Liver (tissue), 9 donors: ENCODE data around the gene DCAF5. TPM values are rescaled to one million over a fixed set of nuclear protein-coding genes. Genes with fewer than 3 reads are reported as not detected.

ENCODE experiments used
- DNase-seq: peaks from one replicate; pipeline ENCODE4 v3.0.0-alpha.2; 2017; ENCODE audit warnings: low spot score
- H3K27ac ChIP-seq, 2 donors: one replicate each; pipeline ENCODE4 v1.7.0; 2013; ENCODE audit warnings: inconsistent platforms in 2 of 2, low read length in 2 of 2, control low read depth in 1 of 2, low read depth in 1 of 2, mild to moderate bottlenecking in 1 of 2
- H3K27me3 ChIP-seq, 4 donors: one replicate each; pipeline versions ENCODE4 v1.6.1 to v1.7.0; 2013; ENCODE audit warnings: low read length in 3 of 4, inconsistent platforms in 1 of 4, mild to moderate bottlenecking in 1 of 4, moderate library complexity in 1 of 4; ENCODE audit not compliant: control insufficient read depth in 4 of 4, insufficient read depth in 4 of 4
- H3K36me3 ChIP-seq, 4 donors: one replicate each; pipeline versions ENCODE4 v1.6.1 to v1.7.0; 2013; ENCODE audit warnings: low read length in 3 of 4, mild to moderate bottlenecking in 3 of 4, low read depth in 1 of 4, moderate library complexity in 1 of 4; ENCODE audit not compliant: control insufficient read depth in 4 of 4, insufficient read depth in 3 of 4
- H3K4me1 ChIP-seq, 4 donors: one replicate each; pipeline versions ENCODE4 v1.6.1 to v1.7.0; 2013; ENCODE audit warnings: low read length in 3 of 4, mild to moderate bottlenecking in 3 of 4, moderate library complexity in 1 of 4; ENCODE audit not compliant: control insufficient read depth in 4 of 4, insufficient read depth in 4 of 4
- H3K4me3 ChIP-seq, 3 donors: one replicate each; pipeline versions ENCODE4 v1.6.1 to v1.7.0; 2013; ENCODE audit warnings: low read length in 3 of 3, control low read depth in 1 of 3, low read depth in 1 of 3, mild to moderate bottlenecking in 1 of 3
- H3K9ac ChIP-seq, 2 donors: one replicate each; pipeline ENCODE4 v1.7.0; 2013; ENCODE audit warnings: low read length in 2 of 2, mild to moderate bottlenecking in 2 of 2, moderate library complexity in 2 of 2, control low read depth in 1 of 2, low read depth in 1 of 2
- H3K9me3 ChIP-seq, 4 donors: one replicate each; pipeline versions ENCODE4 v1.6.1 to v1.7.0; 2013; ENCODE audit warnings: low read length in 3 of 4; ENCODE audit not compliant: control insufficient read depth in 4 of 4
- ATF3 ChIP-seq: IDR thresholded peaks from 2 replicates; pipeline ENCODE4 v1.6.1; 2016; ENCODE audit warnings: antibody characterized with exemption
- CTCF ChIP-seq: fragments of 150-350 bp; IDR thresholded peaks from 2 replicates; pipeline ENCODE4 v1.5.1; 2017; ENCODE audit warnings: improper control_type of control experiment, low read depth, low read length; ENCODE audit not compliant: missing input control
- EGR1 ChIP-seq, 2 donors: IDR thresholded peaks; 2 replicates each; pipeline ENCODE4 v1.6.1; 2016 to 2018; ENCODE audit warnings: antibody characterized with exemption in 2 of 2, low read depth in 2 of 2
- FOXA1 ChIP-seq: IDR thresholded peaks from 2 replicates; pipeline ENCODE4 v1.6.1; 2016; ENCODE audit warnings: antibody characterized with exemption
- FOXA2 ChIP-seq: IDR thresholded peaks from 2 replicates; pipeline ENCODE4 v1.6.1; 2016; ENCODE audit warnings: antibody characterized with exemption
- GABPA ChIP-seq, 2 donors: IDR thresholded peaks in 1 of 2; conservative IDR thresholded peaks in 1 of 2; 2 replicates each; pipeline ENCODE4 v1.6.1; 2016; ENCODE audit warnings: antibody characterized with exemption in 2 of 2, mild to moderate bottlenecking in 1 of 2, moderate library complexity in 1 of 2
- HNF4A ChIP-seq, 2 donors: conservative IDR thresholded peaks; 2 replicates each; pipeline ENCODE4 v1.6.1; 2016; ENCODE audit warnings: antibody characterized with exemption in 2 of 2, mild to moderate bottlenecking in 2 of 2
- HNF4G ChIP-seq: IDR thresholded peaks from 2 replicates; pipeline ENCODE4 v1.6.1; 2016; ENCODE audit warnings: antibody characterized with exemption
- JUND ChIP-seq, 2 donors: IDR thresholded peaks; 2 replicates each; pipeline ENCODE4 v1.6.1; 2016; ENCODE audit warnings: antibody characterized with exemption in 2 of 2
- MAX ChIP-seq: IDR thresholded peaks from 2 replicates; pipeline ENCODE4 v1.6.1; 2016; ENCODE audit warnings: antibody characterized with exemption
- NR2F2 ChIP-seq: IDR thresholded peaks from 2 replicates; pipeline ENCODE4 v1.6.1; 2016; ENCODE audit warnings: antibody characterized with exemption
- RAD21 ChIP-seq, 2 donors: IDR thresholded peaks; 2 replicates each; pipeline ENCODE4 v1.6.1; 2016; ENCODE audit warnings: antibody characterized with exemption in 2 of 2, mild to moderate bottlenecking in 2 of 2
- REST ChIP-seq: IDR thresholded peaks from 2 replicates; pipeline ENCODE4 v1.6.1; 2016; ENCODE audit warnings: antibody characterized with exemption, mild to moderate bottlenecking
- RXRA ChIP-seq, 2 donors: IDR thresholded peaks; 2 replicates each; pipeline ENCODE4 v1.6.1; 2017 to 2018; ENCODE audit warnings: antibody characterized with exemption in 2 of 2, mild to moderate bottlenecking in 1 of 2
- SP1 ChIP-seq: IDR thresholded peaks from 2 replicates; pipeline ENCODE4 v1.6.1; 2018; ENCODE audit warnings: antibody characterized with exemption, mild to moderate bottlenecking
- TAF1 ChIP-seq: conservative IDR thresholded peaks from 2 replicates; pipeline ENCODE4 v1.6.1; 2016; ENCODE audit warnings: antibody characterized with exemption, mild to moderate bottlenecking
- YY1 ChIP-seq: IDR thresholded peaks from 2 replicates; pipeline ENCODE4 v1.6.1; 2016; ENCODE audit warnings: antibody characterized with exemption, mild to moderate bottlenecking
- ZBTB33 ChIP-seq: IDR thresholded peaks from 2 replicates; pipeline ENCODE4 v1.6.1; 2016; ENCODE audit warnings: antibody characterized with exemption
- WGBS: extraction: QIAGEN DNeasy Blood & Tissue Kit; methylation state at CpG from one replicate; pipeline ENCODE4 v1.1.7; 2013; 5-methylcytosine and 5-hydroxymethylcytosine counted together
- polyA plus RNA-seq, 2 donors: library from polyadenylated mRNA; stranded (reverse) in 1 of 2; unstranded in 1 of 2; fragments of 200-250 nt in 1 of 2; fragments of >200 nt in 1 of 2; fragmentation: Nextera tagmentation in 1 of 2; extraction: Ambion mirVana in 1 of 2; gene quantifications; one replicate each; pipeline versions ENCODE4 v1.2.1 to v1.2.3, GENCODE V29; 2013 to 2015
- total RNA-seq, 2 donors: library from RNA; depleted of rRNA; stranded (reverse); fragments of >200 nt; gene quantifications; one replicate each; pipeline ENCODE4 v1.2.3, GENCODE V29; 2014
- donor health status: healthy.
- donor health status: healthy.
- donor health status: healthy.
- donor health status: healthy.
- donor health status: healthy.

The DCAF5 gene
- total and polyA plus RNA-seq, 4 donors: 12.9 to 18.1 (median 14.5) TPM

GRCh38 chr14:69190191-69190590, 37.3 kb upstream of the DCAF5 start:
- no peak for DNase-seq
- no peak overlapping the region for H3K4me3 ChIP-seq
- H3K27me3 ChIP-seq: no peaks in the 10 kb centered on the region
- WGBS: 93% methylated on average over 2 of the region's 2 CpGs
- H3K9me3 ChIP-seq: no peaks in the 10 kb centered on the region
- H3K9ac ChIP-seq: no peak overlapping the region
- peaks cover 0 to 10% (median 3%) of the 10 kb centered on the region in 4 donors for H3K4me1 ChIP-seq
- TF ChIP-seq RXRA (IDR thresholded peaks at IDR 0.05): no peak
- TF ChIP-seq FOXA1: no peak
- no peak for TF ChIP-seq RAD21 (IDR thresholded peaks at IDR 0.05)
- no peak for TF ChIP-seq REST
- no peak for TF ChIP-seq TAF1
- TF ChIP-seq YY1: no peak
- no peak for TF ChIP-seq ZBTB33
- TF ChIP-seq FOXA2: no peak
- no peaks in the 10 kb centered on the region for H3K36me3 ChIP-seq
- no peak overlapping the region for H3K27ac ChIP-seq

- Histone ChIP-seq H3K27me3 (no peaks in the 10 kb centered on the region), H3K27ac (no peak overlapping the region), H3K36me3 (no peaks in the 10 kb centered on the region), H3K4me1 (no peaks in the 10 kb centered on the region), H3K9ac (no peak overlapping the region), H3K4me3 (no peak overlapping the region), H3K9me3 (no peaks in the 10 kb centered on the region)
- 78% methylated on average over 4 of the region's 4 CpGs for WGBS
- TF ChIP-seq RAD21 (IDR thresholded peaks at IDR 0.05) (no peak), YY1 (no peak), FOXA2 (no peak), ZBTB33 (no peak), TAF1 (no peak), ATF3 (no peak), NR2F2 (no peak), EGR1 (IDR thresholded peaks at IDR 0.05; ENCODE audit: low read depth in 2 of 2) (no peak), CTCF (no peak), RXRA (IDR thresholded peaks at IDR 0.05) (no peak), GABPA (IDR thresholded peaks at IDR 0.05 in 1 of 2, conservative IDR thresholded peaks at IDR 0.05 in 1 of 2) (no peak), HNF4G (no peak), FOXA1 (no peak), JUND (IDR thresholded peaks at IDR 0.05) (no peak), REST (no peak), HNF4A (conservative IDR thresholded peaks at IDR 0.05) (no peak), SP1 (no peak), MAX (no peak)
- no peak for DNase-seq
Measured at GRCh38 chr14:69183735-69184134, 30.8 kb upstream of the DCAF5 start.
